IMR-90 (cell line): ENCODE results near the gene LYPD6. TPM values are rescaled to one million over a fixed set of nuclear protein-coding genes. Genes with fewer than 3 reads are reported as not detected.

Source experiments
- ATAC-seq: fragments of 200-7000 bp; cut with Tn5 transposase; 2 replicates; pipeline ENCODE4 v1.9.1; 2020; ENCODE audit warnings: low read depth, mild to moderate bottlenecking, moderate library complexity
- BruUV-seq: library from RNA; stranded (reverse); fragments of 400-500 nt; replicated peaks from 2 replicates; lab custom pipeline; 2021; lab: Mats Ljungman, UMichigan
- CTCF ChIA-PET: fragments of 300-600 bp; formaldehyde crosslinking; extraction: SDS; loops from one replicate; lab custom pipeline; 2021; ENCODE audit warnings: antibody characterized with exemption; lab: Yijun Ruan, JAX
- POLR2A ChIA-PET: fragments of 300-600 bp; sonication (Branson Sonifier 250); formaldehyde crosslinking; loops from one replicate; lab custom pipeline; 2022; ENCODE audit warnings: antibody characterized with exemption; ENCODE audit not compliant: unreplicated experiment; lab: Charles Lee
- DNase-seq: peaks from one replicate; pipeline ENCODE4 v3.0.0; 2013
- H2AFZ ChIP-seq: replicated peaks from 2 replicates; pipeline ENCODE3; 2013; ENCODE audit warnings: low read length, mild to moderate bottlenecking; ENCODE audit not compliant: poor library complexity
- H2AK5ac ChIP-seq: 2 replicates; pipeline ENCODE4 v1.6.1; 2013; ENCODE audit warnings: low read depth, low read length, inconsistent platforms
- H2AK9ac ChIP-seq: replicated peaks from 2 replicates; pipeline ENCODE3; 2013; ENCODE audit warnings: mild to moderate bottlenecking, low read depth, low read length, moderate library complexity; ENCODE audit not compliant: poor library complexity
- H2BK120ac ChIP-seq: 2 replicates; pipeline ENCODE4 v1.6.1; 2013; ENCODE audit warnings: low read depth, low read length, inconsistent platforms
- H2BK15ac ChIP-seq: 3 replicates; pipeline ENCODE4 v1.6.1; 2013; ENCODE audit warnings: low read depth, low read length, inconsistent platforms
- H2BK20ac ChIP-seq: 2 replicates; pipeline ENCODE4 v1.6.1; 2013; ENCODE audit warnings: low read depth, mild to moderate bottlenecking, inconsistent platforms, low read length, moderate library complexity
- H2BK5ac ChIP-seq: 2 replicates; pipeline ENCODE4 v1.6.1; 2013; ENCODE audit warnings: mild to moderate bottlenecking, low read depth, low read length, inconsistent platforms; ENCODE audit not compliant: poor library complexity, severe bottlenecking
- H3K14ac ChIP-seq: replicated peaks from 2 replicates; pipeline ENCODE4 v1.6.1; 2013; ENCODE audit warnings: low read depth, low read length, inconsistent platforms
- H3K18ac ChIP-seq: 2 replicates; pipeline ENCODE4 v1.6.1; 2013; ENCODE audit warnings: low read depth, low read length, control low read depth
- H3K23ac ChIP-seq: 2 replicates; pipeline ENCODE4 v1.6.1; 2013; ENCODE audit warnings: low read depth, low read length, inconsistent platforms
- H3K27ac ChIP-seq: 2 replicates; pipeline ENCODE4 v1.5.1; 2013; ENCODE audit warnings: mild to moderate bottlenecking, control low read depth, low read length; ENCODE audit not compliant: insufficient read depth
- H3K27me3 ChIP-seq: 2 replicates; pipeline ENCODE4 v1.6.1; 2013; ENCODE audit warnings: low read length; ENCODE audit not compliant: control insufficient read depth, insufficient read depth
- H3K36me3 ChIP-seq: 2 replicates; pipeline ENCODE4 v1.6.1; 2013; ENCODE audit warnings: low read length, mixed read lengths; ENCODE audit not compliant: control insufficient read depth, insufficient read depth
- H3K4ac ChIP-seq: 2 replicates; pipeline ENCODE4 v1.6.1; 2013; ENCODE audit warnings: low read depth, low read length, inconsistent platforms
- H3K4me1 ChIP-seq: 2 replicates; pipeline ENCODE4 v1.6.1; 2013; ENCODE audit warnings: low read length, mixed read lengths; ENCODE audit not compliant: control insufficient read depth, insufficient read depth
- H3K4me2 ChIP-seq: 2 replicates; pipeline ENCODE4 v1.6.1; 2013; ENCODE audit warnings: low read depth, mild to moderate bottlenecking, control low read depth, low read length, moderate library complexity
- H3K4me3 ChIP-seq: 2 replicates; pipeline ENCODE4 v1.5.1; 2013; ENCODE audit warnings: low read depth, mild to moderate bottlenecking, control low read depth, low read length, moderate library complexity; ENCODE audit not compliant: insufficient read depth
- H3K56ac ChIP-seq: 2 replicates; pipeline ENCODE4 v1.6.1; 2013; ENCODE audit warnings: low read length, inconsistent platforms; ENCODE audit not compliant: insufficient read depth; ENCODE audit errors: extremely low read depth
- H3K79me1 ChIP-seq, 2 experiments: 2 replicates each; pipeline ENCODE4 v1.6.1; 2013; ENCODE audit warnings: low read length in 2 of 2, inconsistent platforms in 1 of 2, low read depth in 1 of 2
- H3K9ac ChIP-seq: 2 replicates; pipeline ENCODE4 v1.6.1; 2013; ENCODE audit warnings: low read depth, low read length, control low read depth
- H3K9me1 ChIP-seq: 2 replicates; pipeline ENCODE4 v1.6.1; 2013; ENCODE audit warnings: low read length, inconsistent platforms; ENCODE audit not compliant: insufficient read depth
- H3K9me3 ChIP-seq: 2 replicates; pipeline ENCODE4 v1.6.1; 2013; ENCODE audit warnings: low read length; ENCODE audit not compliant: control insufficient read depth, insufficient read depth
- H4K20me1 ChIP-seq: 2 replicates; pipeline ENCODE4 v1.6.1; 2013; ENCODE audit warnings: low read length, inconsistent platforms; ENCODE audit not compliant: insufficient read depth
- H4K5ac ChIP-seq: 2 replicates; pipeline ENCODE4 v1.6.1; 2013; ENCODE audit warnings: mild to moderate bottlenecking, low read depth, low read length, control low read depth
- H4K8ac ChIP-seq, 2 experiments: 2 replicates each; pipeline ENCODE4 v1.6.1; 2013; ENCODE audit warnings: low read depth in 2 of 2, low read length in 2 of 2, control low read depth in 1 of 2, inconsistent platforms in 1 of 2
- H4K91ac ChIP-seq: 2 replicates; pipeline ENCODE4 v1.6.1; 2013; ENCODE audit warnings: low read depth, low read length, inconsistent platforms; ENCODE audit not compliant: insufficient read depth
- CEBPB ChIP-seq: IDR thresholded peaks from 2 replicates; pipeline ENCODE4 v1.6.1; 2012; ENCODE audit warnings: low read depth, low read length, improper control_type of control experiment
- MAZ ChIP-seq: IDR thresholded peaks from 2 replicates; pipeline ENCODE4 v1.6.1; 2012; ENCODE audit warnings: low read depth, mild to moderate bottlenecking, low read length, improper control_type of control experiment, moderate library complexity, borderline replicate concordance
- MXI1 ChIP-seq: IDR thresholded peaks from 2 replicates; pipeline ENCODE4 v1.6.1; 2012; ENCODE audit warnings: low read depth, mild to moderate bottlenecking, low read length, moderate library complexity, borderline replicate concordance
- RCOR1 ChIP-seq: IDR thresholded peaks from 2 replicates; pipeline ENCODE4 v1.6.1; 2012; ENCODE audit warnings: mild to moderate bottlenecking, low read length, improper control_type of control experiment; ENCODE audit not compliant: insufficient replicate concordance
- SMC3 ChIP-seq: fragments of 150-350 bp; IDR thresholded peaks from 2 replicates; pipeline ENCODE4 v1.6.1; 2016; ENCODE audit warnings: low read depth, mild to moderate bottlenecking, antibody characterized with exemption, low read length, moderate library complexity
- WGBS, 2 experiments: methylation state at CpG; one replicate each; pipeline versions ENCODE4 v1.1.5 to v1.1.7; 2013; ENCODE audit warnings: missing lambda C conversion rate in 2 of 2; ENCODE audit not compliant: insufficient read length in 1 of 2; ENCODE audit errors: extremely low coverage in 2 of 2; 5-methylcytosine and 5-hydroxymethylcytosine counted together
- dilution Hi-C: fragments of 300-500 bp; cut with HindIII; formaldehyde crosslinking; loops from one replicate; pipeline ENCODE4 v1.14.3; 2018; ENCODE audit warnings: low sequenced_read_pairs; ENCODE audit not compliant: unreplicated experiment
- in situ Hi-C: fragments of 300-500 bp; cut with MboI; formaldehyde crosslinking; loops from 3 replicates; pipeline ENCODE4 v1.14.3; 2019; ENCODE audit warnings: low sequenced_read_pairs, inconsistent platforms, mixed read lengths
- intact Hi-C: fragments of 100-400 bp; cut with micrococcal nuclease; formaldehyde crosslinking; loops from 2 replicates; pipeline ENCODE4 v1.10.0; 2022
- polyA plus RNA-seq, 3 experiments: library from polyadenylated mRNA; depleted of rRNA; stranded (reverse); fragments of >200 nt; gene quantifications; 2 replicates each; pipeline ENCODE4 v1.2.3, GENCODE V29; 2012; ENCODE audit warnings: low replicate concordance in 1 of 3
- total RNA-seq: library from RNA; depleted of rRNA; stranded (reverse); fragments of >200 nt; gene quantifications from 2 replicates; pipeline ENCODE4 v1.2.3, GENCODE V29; 2012
- TF ChIP-seq, protein P1 (sequence below): conservative IDR thresholded peaks from 2 replicates; pipeline ENCODE4 v1.5.1; 2012; ENCODE audit warnings: mild to moderate bottlenecking, low read depth, low read length, improper control_type of control experiment

Gene LYPD6
- total and polyA plus RNA-seq, 2 of the 4 experiments (the other 2 are of a cell fraction): 0.87 to 0.90 TPM

DNA sequence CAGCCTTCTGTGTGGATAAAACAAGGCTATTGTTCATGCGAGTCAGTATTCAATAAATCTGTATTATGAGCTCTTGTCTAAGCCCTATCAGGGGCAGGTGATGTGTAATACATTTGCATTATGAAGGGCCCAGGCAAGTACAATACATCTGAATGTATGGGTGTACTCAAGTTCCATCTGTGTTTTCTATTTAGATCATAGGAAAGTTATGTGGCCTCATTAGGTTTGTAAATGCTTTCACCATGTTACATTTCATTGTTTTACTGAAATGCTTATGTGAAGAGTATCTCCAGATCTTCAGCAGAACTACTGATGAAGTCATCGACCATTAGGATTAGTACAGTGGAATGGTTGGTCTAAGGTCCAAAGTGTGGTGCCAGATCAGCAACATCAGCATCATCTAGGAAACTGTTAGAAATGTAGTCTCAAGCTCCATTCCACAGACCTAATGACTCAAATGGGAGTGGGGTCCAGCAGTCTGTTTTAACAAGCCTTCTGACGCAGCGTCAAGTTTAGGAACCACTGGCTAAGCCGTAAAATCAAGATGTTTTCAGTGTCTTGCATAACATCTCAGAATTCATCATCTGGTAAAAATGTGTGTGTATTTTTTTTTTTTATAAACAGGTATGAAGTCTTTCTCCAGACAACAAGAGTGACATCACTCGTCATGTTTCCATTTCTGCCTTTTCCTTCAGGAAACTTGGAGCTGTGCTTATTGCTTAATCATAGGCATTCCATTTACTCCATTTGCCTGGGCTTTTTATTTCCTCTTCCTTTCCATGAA, 80.5 kb downstream of the LYPD6 start:
- H3K23ac ChIP-seq: no peak overlapping the region
- no peak overlapping the region for H3K4me2 ChIP-seq
- no peak overlapping the region for H2BK120ac ChIP-seq
- TF ChIP-seq MXI1 (no peak), RCOR1 (no peak), MAZ (no peak), SMC3 (no peak), CEBPB (0 out of 2 replicates have a peak, but pooled peaks have one; percentile 19)
- TF ChIP-seq, protein P1, sequence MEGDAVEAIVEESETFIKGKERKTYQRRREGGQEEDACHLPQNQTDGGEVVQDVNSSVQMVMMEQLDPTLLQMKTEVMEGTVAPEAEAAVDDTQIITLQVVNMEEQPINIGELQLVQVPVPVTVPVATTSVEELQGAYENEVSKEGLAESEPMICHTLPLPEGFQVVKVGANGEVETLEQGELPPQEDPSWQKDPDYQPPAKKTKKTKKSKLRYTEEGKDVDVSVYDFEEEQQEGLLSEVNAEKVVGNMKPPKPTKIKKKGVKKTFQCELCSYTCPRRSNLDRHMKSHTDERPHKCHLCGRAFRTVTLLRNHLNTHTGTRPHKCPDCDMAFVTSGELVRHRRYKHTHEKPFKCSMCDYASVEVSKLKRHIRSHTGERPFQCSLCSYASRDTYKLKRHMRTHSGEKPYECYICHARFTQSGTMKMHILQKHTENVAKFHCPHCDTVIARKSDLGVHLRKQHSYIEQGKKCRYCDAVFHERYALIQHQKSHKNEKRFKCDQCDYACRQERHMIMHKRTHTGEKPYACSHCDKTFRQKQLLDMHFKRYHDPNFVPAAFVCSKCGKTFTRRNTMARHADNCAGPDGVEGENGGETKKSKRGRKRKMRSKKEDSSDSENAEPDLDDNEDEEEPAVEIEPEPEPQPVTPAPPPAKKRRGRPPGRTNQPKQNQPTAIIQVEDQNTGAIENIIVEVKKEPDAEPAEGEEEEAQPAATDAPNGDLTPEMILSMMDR: no peak
- H3K36me3 ChIP-seq: no peaks in the 10 kb centered on the region
- H3K27ac ChIP-seq: no peak overlapping the region
- H3K79me1 ChIP-seq: no peaks in the 10 kb centered on the region
- ChIA-PET CTCF (no interaction called here), POLR2A (no interaction called here)
- H3K9ac ChIP-seq: no peak overlapping the region
- H3K56ac ChIP-seq: no peak overlapping the region
- BruUV-seq: no TSS peak
- H2BK5ac ChIP-seq: no peak overlapping the region
- H3K4me3 ChIP-seq: no peak overlapping the region
- no peak overlapping the region for H3K14ac ChIP-seq
- H4K91ac ChIP-seq: no peak overlapping the region
- intact Hi-C loops: no loop called here
- no peaks in the 10 kb centered on the region for H3K4me1 ChIP-seq
- no peak overlapping the region for H3K18ac ChIP-seq
- H2BK20ac ChIP-seq: no peak overlapping the region
- no peak overlapping the region for H2AK9ac ChIP-seq
- no peaks in the 10 kb centered on the region for H4K20me1 ChIP-seq
- dilution Hi-C loops: no loop called here
- no CpG with 5 or more reads among the region's 6 CpGs for WGBS, 2 experiments
- no peak overlapping the region for H2AFZ ChIP-seq
- no peak overlapping the region for H4K5ac ChIP-seq
- DNase-seq (peak; percentile 8), ATAC-seq (no peak)
- H3K27me3 ChIP-seq: no peaks in the 10 kb centered on the region
- no peaks in the 10 kb centered on the region for H3K9me3 ChIP-seq
- no peak overlapping the region for H2BK15ac ChIP-seq
- H3K4ac ChIP-seq: no peak overlapping the region
- no peak overlapping the region for H4K8ac ChIP-seq
- no peaks in the 10 kb centered on the region for H3K9me1 ChIP-seq
- in situ Hi-C loops: no loop called here
- H2AK5ac ChIP-seq: no peak overlapping the region
